Measurements from ENCODE around the gene USP2. TPM values are rescaled to one million over a fixed set of nuclear protein-coding genes. Genes with fewer than 3 reads are reported as not detected.

Gene USP2
- total RNA-seq, 1 experiment from 2014 or later = 5.7 TPM

GRCh38 chr11:119377112-119377901, 4.2 kb downstream of the USP2 start:
- no peaks in the 10 kb centered on the region for H4K20me1 ChIP-seq (ENCODE audit: control insufficient read depth, insufficient read depth, insufficient read length)
- no peak overlapping the region for H2BK5ac ChIP-seq (ENCODE audit: insufficient read length, low read length)
- H2BK15ac ChIP-seq (ENCODE audit: low read depth, low read length) = no peak overlapping the region
- no peak overlapping the region for H3K23ac ChIP-seq (ENCODE audit: insufficient read length, low read depth, low read length)
- peaks cover 3% of the 10 kb centered on the region; the same call in 1 of the 2 replicates for H3K4me1 ChIP-seq (ENCODE audit: insufficient read depth, low read length)
- no peak overlapping the region for H2BK20ac ChIP-seq (ENCODE audit: low read depth, low read length, poor library complexity, severe bottlenecking)
- no peaks in the 10 kb centered on the region for H3K79me2 ChIP-seq (ENCODE audit: insufficient read depth, low read length)
- H3K27ac ChIP-seq (ENCODE audit: insufficient read length, low read depth, low read length) = no peak overlapping the region
- H2AFZ ChIP-seq (ENCODE audit: low read length) = no peak overlapping the region
- no peak overlapping the region for H3K4me3 Mint-ChIP-seq
- TF ChIP-seq CTCF (conservative IDR thresholded peaks at IDR 0.05) = no peak
- DNase-seq = no peak
- H3K79me1 ChIP-seq (ENCODE audit: insufficient read depth, low read depth, low read length, poor library complexity, severe bottlenecking) = no peaks in the 10 kb centered on the region
- H2BK120ac ChIP-seq (ENCODE audit: low read depth, low read length, poor library complexity, severe bottlenecking) = no peak overlapping the region
- peaks cover 3% of the 10 kb centered on the region; the same call in 1 of the 2 replicates for H3K27me3 ChIP-seq (ENCODE audit: insufficient read depth, low read length)
- H3K36me3 Mint-ChIP-seq (ENCODE audit: insufficient read depth in 1 of 3, low read depth in 3 of 3) = peaks cover 0 to 3% (median 0%) of the 10 kb centered on the region in 3 experiments; a peak in 1 of 7 replicates
- no peak overlapping the region for H3K4ac ChIP-seq (ENCODE audit: low read depth, low read length)
- H3K23me2 ChIP-seq (ENCODE audit: insufficient read length, low read depth, low read length, poor library complexity, severe bottlenecking) = peaks cover 15% of the 10 kb centered on the region
- no peak overlapping the region for H4K5ac ChIP-seq (ENCODE audit: insufficient read length, low read depth, low read length)
- peaks cover 60 to 70% of the 10 kb centered on the region in 2 experiments for H3K4me1 Mint-ChIP-seq
- H3K27ac Mint-ChIP-seq = peak overlapping the region in 2 of 3 experiments; percentile 52 to 90; a peak in 3 of 7 replicates
- H3K18ac ChIP-seq (ENCODE audit: insufficient read length, low read depth, low read length) = peak overlapping the region; percentile 18
- H3K9me3 ChIP-seq (ENCODE audit: control insufficient read depth, low read depth, low read length) = no peaks in the 10 kb centered on the region
- H4K91ac ChIP-seq (ENCODE audit: insufficient read length, low read depth, low read length) = no peak overlapping the region
- H3K56ac ChIP-seq (ENCODE audit: insufficient read length, low read depth, low read length) = no peak overlapping the region
- H2BK12ac ChIP-seq (ENCODE audit: insufficient read length, low read depth, low read length) = no peak overlapping the region
- no peak overlapping the region for H3K9ac ChIP-seq (ENCODE audit: extremely low read depth, insufficient read length, low read length)
- no peaks in the 10 kb centered on the region; a peak in 1 of 5 replicates for H3K9me3 Mint-ChIP-seq
- no peak overlapping the region for H4K8ac ChIP-seq (replicated peaks; ENCODE audit: insufficient read length, low read depth, low read length)
- no CpG with 5 or more reads among the region's 12 CpGs for WGBS (ENCODE audit: extremely low coverage, insufficient read length, low lambda C conversion rate)
- H3K4me2 ChIP-seq (ENCODE audit: insufficient read depth, insufficient read length, low read length) = no peak overlapping the region
- peaks cover 15% of the 10 kb centered on the region for H3K27me3 Mint-ChIP-seq (ENCODE audit: low read depth)
- no peak overlapping the region for H2AK5ac ChIP-seq (ENCODE audit: insufficient read length, low read length)
- H3T11ph ChIP-seq (ENCODE audit: low read length) = no peak overlapping the region
- no peak overlapping the region for H3K14ac ChIP-seq (ENCODE audit: insufficient read depth, low read length)
